NCI-H2107 (cell line): ENCODE results near the gene CHD9.
"Not testable (repeated sequence)": the region's sequence is repeated elsewhere in the genome, so short reads cannot be mapped to it uniquely, and the experiment has no call there.

ENCODE experiments used
- DNase-seq: peaks from one replicate; lab custom pipeline; 2025; lab: John Stamatoyannopoulos, UW

CHD9 gene

DNA sequence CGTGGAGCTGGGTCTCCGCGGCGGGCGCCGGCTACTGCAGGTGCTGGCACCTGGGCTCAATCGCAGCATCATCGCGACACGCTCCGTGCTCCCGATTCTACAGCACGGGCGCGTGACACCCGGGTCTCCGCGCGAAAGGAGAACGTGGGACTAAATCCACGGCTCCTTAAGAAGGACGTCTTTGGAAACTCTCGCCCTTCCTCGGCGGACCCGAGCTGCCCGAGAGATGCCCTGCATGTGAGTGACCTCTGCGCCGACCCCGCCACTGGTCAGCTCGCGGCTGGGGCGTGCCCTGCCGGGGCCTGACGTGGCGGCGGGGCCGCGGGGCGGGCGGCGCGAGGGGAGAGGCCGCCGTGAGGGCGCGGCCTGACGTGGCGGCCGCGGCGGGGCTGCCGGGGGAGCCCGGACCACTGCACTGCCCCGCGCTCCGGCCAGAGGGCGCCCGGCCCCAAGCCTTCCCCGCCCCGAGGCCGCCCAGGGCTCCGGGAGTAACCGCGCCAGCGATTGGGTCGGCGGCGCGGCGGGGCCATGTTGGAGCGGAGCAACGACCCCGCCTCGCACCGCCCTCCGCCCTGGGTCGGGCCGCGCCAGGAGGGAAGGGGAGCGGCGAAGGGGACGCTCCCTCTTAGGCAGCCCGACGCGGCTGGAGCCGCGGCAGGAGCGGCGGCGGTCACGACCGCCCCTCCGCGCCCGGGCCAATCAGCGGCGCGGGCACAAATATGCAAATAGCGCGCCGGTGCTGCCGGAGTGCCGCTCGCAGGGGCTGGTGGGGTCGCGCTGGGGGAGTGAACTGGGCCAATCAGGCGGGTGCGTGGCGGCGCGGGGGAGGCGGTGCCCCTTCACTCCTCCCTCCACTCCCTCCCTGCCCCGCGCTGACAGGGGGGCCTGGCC is 75.6 kb downstream of the CHD9 start:
- peak; percentile 97 for DNase-seq

DNA sequence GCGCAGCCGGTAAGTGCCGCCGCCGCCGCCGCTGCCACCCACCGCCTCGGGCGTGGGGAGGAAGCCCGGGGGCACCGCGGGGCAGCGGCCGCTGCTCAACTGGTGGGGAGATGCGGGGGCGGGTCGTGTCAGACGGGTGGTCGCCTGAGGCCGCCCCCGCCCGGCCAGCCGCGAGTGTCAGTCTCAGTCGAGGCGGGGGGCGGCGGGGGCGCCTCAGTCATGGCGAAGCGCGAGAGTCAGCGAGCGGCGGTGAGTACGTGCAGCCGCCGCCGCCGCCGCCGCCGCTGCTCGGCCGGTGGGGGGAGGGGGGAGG is 76.2 kb downstream of the CHD9 start:
- DNase-seq = no peak

DNA sequence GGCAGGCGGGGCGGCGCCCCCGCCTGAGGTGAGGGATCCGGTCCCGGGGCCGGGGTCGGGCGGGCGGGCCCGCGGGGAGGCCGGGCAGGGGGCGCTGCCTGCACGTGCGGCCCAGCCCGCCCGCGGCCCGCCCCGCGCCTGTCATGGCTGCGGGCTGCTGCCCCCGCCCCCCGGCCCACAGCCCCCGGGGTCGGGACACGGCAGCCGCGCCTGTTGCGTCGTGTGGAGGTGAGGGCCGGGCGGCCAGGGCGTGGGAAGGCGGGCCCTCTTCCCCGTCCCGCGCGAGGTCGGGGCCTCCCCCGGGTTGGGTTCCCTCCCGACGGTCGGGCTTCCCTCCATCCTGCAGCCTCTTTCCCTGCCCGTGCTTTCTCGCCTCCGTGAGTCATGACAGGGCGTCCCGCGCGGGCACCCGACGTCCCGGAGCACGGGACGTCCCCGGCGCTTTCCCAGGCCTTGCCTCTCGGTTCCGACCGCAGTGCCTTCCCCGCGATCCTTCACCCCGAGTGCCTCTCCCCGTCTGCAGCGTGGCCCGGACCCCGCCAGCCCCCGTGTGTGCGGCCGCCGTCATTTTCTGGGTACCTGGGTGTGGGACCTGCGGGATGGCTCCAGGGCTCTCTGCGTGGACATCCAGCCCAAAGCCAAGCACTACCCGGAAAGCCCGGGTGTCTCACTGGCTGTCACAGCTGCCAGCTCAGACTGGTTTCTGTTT is 76.7 kb downstream of the CHD9 start:
- DNase-seq = no peak

DNA sequence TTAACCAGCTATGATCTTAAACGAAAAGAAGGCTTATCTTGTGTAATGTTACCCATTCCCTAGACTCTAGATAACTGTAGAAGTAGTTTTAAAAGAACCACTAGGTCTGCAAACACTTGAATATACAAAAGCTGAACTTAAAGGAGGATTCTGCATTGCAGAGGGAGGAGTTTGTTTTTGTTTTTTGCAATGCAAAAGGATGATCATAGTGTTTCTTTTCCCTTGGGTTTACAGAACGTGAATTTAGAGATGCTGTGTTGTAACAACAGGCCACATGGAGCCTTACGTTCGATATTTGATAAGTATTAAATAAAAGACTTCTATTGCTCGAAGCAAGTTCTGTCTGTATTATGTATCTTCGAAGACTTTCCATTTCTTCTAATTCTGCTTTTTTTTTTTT is 77.6 kb downstream of the CHD9 start:
- no peak for DNase-seq

DNA sequence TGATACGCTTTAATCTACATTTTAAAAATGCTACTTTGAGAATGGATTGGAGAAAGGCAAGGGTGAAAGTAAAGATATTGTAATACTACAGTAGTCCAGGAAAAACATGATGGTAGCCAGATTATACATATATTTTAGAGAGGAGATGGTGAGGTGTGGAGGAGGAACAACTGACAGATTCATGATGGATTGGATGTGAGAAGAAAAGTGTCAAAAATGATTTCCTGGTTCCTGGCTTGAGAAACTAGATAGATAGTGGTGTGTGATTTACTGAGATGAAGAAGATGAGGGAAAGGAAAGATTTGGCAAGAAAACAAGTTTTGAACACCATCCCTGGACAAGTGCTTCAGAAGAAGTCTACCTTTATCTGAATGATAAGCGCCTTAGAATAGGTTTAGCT is 80.5 kb downstream of the CHD9 start:
- no peak for DNase-seq

DNA sequence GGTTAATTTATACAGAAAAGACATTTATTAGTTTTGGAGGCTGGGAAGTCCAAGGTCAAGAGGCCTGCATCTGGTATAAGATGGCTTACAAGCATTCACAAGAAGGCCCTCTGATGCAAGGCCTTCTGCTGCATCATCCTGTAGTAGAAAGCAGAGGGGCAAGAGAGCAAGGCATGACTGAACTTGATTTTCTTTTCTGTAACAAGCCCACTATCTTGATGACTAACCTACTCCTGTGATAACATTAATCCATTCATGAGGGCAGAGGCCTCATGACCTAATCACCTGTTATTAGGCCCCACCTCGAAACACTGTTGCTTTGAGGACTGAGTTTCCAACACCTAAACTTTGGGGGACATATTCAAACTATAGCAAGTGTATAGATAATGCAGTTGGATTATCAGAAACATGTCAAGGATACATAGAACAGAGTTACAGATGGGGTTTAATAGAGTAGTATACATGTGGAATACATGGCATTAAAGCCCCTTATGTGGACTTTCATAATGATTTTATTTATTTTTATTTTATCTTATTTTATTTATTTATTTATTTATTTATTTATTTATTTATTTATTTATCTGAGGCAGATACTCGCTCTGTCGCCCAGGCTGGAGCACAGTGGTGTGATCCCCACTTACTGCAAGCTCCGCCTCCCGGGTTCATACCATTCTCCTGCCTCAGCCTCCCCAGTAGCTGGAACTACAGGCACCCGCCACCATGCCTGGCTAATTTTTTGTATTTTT is 88.2 kb downstream of the CHD9 start:
- no peak for DNase-seq

DNA sequence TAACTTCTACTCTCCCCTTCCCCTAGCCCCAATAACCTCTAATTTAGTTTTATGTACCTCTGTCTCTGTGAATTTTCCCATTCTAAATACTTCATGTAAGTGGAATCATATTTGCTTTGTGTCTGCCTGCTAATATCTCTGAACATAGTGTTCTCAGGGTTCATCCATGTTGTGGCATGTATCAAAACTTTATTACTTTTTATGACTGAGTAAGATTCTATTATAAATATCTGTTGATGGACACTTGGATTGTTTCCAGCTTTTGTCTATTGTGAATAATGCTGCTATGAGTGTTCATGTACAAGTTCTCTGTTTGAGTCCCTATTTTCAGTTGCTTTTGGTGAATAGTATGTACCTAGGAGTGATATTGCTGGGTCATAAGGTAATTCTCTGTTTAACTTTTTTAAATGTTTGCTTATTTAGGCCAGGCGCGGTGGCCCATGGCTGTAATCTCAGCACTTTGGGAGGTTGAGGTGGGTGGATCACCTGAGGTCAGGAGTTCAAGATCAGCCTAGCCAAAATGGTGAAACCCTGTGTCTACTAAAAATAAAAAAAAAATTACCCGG is 92.8 kb downstream of the CHD9 start:
- no peak for DNase-seq

DNA sequence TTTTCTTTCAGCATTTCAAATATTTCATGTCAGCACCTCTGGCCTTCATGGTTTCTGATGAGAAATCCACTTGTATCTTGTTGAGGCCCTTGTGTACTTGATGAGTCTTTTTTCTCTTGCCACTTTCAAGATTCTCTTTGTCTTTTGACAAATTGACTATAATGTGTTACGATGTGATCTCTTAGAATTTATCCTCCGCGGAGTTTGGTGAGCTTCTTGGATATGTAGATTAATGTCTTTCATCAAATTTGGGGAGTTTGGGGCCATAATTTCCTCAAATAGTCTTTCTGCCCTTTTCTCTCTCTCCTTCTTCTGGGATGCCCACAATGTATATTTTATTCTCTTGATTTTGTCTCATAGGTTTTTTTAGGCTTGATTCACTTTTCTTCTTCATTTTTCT is 96.0 kb downstream of the CHD9 start:
- no peak for DNase-seq

DNA sequence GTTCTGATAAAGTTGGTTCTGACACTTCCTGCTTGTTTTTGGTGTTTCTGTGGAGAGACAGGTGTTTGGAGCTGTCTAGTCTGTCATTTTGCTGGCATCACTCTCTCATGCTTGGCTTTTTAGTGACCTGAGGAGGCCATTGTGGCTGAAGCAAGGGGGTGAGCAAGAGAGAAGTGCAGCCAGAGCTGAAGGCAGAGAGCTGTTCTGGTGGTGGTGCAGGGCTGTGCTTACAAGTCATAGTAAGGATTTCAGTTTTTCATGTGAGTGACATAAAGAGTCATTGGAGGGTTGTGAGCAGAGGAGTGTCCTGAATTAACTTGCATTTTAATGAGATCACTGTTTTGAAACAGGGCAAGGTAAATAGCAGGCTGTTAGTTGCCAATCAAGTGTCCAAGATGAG is 97.5 kb downstream of the CHD9 start:
- DNase-seq = no peak

DNA sequence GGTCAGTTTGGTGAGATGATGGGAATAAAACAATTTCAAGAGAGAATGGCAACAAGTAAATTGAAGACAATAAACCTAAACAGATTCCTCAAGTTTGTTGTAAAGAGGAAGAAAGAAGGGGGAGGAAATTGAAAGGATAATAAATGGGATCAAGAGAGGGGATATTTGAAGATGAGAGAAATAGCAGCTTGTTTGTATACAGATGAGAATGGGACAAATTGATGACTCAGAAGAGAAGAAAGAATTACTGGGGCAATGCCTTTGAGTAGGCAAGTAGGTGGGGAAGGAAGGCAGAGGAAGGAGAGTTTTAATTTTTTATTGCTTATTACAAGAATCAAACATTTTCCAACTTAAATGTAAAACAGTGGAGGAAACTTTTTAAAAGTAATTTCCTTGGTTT is 98.3 kb downstream of the CHD9 start:
- DNase-seq = no peak

DNA sequence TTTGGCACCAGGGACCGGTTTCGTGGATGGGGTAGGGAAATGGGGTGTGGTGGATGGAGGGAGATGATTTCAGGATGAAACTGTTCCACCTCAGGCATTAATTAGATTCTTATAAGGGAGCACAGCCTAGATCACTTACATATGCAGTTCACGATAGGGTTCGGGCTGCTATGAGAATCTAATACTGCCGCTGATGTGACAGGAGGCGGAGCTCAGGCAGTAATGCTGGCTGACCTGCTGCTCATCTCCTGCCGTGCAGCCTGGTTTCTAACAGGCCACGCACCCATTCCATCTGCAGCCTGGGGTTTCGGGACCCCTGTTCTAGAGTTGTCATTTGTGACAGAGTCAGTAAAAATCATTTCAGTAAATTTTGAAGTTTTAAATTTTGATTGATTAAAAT is 99.7 kb downstream of the CHD9 start:
- no peak for DNase-seq

DNA sequence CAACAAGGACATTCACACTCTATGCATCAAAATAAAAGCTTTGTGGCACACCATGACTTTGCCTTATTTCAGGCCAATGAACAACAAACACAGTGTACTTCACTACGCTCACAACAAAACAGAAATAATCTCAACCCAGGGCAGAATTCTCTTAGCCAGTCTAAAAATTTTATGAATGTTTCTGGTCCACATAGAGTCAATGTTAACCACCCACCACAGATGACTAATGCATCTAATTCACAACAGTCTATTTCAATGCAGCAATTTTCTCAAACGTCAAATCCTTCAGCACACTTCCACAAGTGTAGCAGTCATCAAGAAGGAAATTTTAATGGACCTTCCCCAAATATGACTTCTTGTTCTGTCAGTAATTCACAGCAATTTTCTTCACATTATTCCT is 101.7 kb downstream of the CHD9 start:
- no peak for DNase-seq

DNA sequence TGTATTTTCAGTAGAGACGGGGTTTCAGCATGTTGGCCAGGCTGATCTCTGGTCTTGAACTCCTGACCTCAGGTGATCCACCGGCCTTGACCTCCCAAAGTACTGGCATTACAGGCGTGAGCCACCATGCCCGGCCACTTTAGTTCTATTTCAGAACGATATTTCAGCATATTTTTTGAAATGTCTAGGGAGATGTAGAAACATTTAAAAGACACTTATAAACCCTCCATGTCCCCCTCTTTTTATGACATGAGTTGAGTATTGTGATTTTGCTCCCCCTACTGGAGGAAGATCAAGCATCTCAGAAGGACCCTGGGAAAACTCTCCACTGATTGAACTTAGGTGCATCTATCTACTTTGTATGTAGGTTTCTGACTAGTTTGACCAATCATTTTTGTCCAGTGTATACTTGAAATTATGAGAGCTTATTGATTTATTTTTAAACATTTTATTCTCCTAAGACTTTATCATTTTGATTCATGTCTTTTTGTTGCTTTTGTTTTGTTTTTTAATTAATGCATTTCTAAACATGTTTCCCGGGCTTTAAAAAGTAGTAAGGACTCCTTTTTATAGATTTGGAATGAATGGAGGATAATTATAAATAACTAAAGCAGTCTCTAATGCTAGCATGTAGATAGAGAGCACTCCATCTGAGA is 105.1 kb downstream of the CHD9 start:
- DNase-seq = peak; percentile 2

DNA sequence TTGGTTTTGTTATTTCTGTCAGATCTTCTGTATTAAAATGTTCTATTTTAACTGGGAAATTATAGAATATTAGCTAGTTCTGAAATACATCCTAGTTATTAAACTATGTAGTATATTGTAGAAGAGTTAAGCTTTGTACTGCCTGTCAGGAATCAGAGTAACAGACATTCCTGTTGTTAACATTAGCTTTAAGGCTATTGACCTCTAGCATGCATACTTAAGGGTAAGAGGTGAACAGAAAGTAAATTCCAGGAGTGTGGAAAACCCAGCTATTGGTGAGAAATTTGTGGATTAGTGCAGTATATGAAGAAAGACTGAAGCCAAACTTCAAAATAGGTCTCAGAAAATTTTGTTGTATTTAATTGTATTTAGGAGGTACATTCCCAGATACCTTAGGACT is 111.3 kb downstream of the CHD9 start:
- DNase-seq = no peak

DNA sequence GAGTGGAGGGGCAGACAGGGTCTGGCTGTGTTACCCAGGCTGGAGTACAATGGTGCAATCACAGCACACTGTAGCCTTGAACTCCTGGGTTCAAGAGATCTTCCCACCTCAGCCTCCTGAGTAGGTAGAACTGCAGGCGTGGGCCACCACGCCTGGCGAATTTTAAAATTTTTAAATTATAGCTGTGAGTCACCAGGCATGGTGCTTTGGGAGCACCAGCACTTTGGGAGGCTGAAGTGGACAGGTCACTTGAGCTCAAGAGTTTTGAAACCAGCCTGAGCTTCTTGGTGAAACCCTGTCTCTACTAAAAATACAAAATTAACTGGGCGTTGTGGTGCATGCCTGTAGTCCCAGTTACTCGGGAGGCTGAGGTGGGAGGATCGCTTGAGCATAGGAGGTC is 114.0 kb downstream of the CHD9 start:
- no peak for DNase-seq

DNA sequence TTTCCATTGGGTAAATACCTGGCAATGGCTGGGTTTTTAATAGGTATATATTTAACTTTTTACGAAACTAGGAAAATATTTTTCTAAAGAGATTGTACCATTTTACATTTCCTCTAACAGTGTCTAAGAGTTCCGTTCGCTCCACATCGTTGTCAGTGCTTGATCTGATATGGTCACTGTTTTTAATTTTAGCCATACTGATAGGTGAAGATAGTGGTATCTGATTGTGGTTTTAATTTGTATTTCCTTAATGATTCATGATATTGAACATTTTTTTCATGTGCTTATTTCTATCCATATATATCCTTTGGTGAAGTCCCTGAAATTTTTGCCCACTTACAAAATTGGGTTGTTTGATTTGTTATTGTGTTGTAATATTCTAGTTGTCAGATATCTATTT is 117.7 kb downstream of the CHD9 start:
- no peak for DNase-seq

DNA sequence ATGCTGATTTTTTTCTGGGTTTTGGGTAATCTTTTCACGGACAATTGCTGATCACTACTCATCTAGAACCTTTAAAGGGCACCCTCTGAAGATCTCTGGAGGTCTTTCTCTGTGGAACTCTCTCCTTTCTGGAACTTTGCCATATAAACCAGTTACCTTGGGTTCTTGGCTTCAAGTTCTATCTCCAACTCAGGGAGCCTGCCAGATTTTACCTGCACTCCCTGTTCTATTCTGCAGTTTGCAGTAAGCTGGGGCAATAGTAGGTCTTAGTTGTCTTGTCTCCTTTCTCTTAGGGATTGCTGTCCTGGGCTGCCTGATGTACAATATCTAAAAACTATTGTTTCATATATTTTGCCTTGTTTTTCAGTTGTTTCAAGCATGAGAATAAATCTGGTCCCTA is 120.3 kb downstream of the CHD9 start:
- DNase-seq = no peak

DNA sequence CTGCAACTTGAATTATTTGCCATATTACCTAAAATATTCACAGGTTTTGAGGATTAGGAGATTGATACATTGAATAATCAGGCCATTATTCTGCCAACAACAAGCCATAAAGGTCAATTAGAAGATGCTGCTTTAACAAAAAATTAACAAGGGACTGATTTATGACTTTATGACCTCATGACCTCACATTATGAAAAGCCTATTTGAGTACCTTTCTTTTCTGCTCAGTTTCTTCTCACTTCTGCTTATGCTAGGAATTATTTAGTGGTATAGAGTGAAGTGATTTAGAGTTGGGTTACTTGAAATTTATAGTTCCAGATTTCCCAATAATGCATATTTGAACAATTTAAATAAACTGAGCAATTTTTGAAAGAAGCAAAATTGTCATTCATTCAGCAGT is 121.6 kb downstream of the CHD9 start:
- no peak for DNase-seq

DNA sequence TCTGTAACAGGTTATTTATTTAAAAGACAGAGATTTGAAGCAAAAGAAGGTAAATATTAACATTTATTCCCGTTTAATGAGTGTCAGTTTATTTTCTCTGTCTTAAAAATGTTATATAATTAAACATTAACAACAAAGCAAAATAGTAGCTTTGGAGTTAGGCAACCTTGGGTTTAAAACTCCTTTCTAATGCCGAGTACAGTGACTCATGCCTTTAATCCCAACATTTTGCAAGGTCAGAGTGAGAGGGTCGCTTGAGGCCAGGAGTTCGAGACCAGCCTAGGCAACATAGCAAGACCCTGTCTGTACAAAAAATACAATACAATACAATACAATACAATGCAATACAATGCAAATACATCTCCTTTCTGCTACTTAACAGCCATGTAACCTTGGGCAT is 128.7 kb downstream of the CHD9 start:
- DNase-seq = no peak

DNA sequence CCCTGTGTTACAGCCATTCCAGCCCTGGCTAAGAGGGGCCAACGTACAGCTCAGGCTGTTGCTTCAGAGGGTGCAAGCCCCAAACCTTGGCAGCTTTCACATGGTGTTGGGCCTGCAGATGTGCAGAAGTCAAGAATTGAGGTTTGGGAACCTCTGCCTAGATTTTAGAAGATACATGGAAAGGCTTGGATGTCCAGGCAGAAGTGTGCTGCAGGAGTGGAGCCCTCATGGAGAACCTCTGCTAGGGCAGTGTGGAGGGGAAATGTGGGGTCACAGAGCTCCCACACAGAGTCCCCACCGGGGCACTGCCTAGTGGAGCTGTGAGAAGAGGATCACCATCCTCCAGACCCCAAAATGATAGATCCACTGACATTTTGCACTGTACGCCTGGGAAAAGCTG is 130.9 kb downstream of the CHD9 start:
- not testable (repeated sequence) for DNase-seq

DNA sequence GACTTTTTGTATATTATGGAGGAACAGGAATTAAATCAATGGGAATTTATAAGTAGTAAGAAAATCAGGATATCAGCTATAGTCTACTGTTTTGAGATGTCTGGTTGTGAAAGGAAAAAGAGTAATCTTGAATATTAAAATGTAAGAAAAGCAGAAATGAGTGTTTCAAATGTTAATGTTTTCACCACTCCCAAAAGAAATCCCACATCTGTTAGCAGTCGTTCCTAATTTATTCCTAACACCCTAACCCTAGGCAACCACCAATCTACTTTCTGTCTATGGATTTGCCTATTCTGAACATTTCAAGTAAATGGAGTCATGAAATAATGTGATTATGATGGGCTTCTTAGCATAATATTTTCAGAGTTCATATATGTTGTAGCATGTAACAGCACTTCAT is 133.0 kb downstream of the CHD9 start:
- no peak for DNase-seq

DNA sequence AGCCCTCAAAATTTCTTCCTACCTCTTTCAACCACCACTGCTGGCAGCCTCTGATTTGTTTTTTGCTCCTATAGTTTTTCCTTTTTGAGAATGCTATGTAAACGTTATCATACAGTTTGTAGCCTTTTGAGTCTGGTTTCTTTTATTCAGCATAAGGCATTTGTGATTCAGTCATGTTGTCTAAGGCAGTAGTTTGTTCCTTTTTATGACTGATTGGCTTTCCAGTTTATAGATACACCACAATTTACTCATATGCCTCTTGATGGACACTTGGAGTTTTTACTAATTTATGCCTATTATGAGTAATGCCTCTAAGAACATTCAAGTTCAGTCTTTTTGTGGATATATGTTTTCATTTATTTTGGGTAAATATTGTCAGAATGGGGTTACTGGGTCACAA is 136.6 kb downstream of the CHD9 start:
- no peak for DNase-seq
